Tibial nerve (tissue), 4 donors: ENCODE results near the gene COA4.

Source experiments
- CTCF ChIP-seq, 5 experiments: fragments of 200-600 bp in 3 of 5; fragments of 450-650 bp in 2 of 5; sonication (generic) in 3 of 5; IDR thresholded peaks; one replicate each; pipeline ENCODE4 v1.5.1; 2016 to 2019; ENCODE audit warnings: antibody characterized with exemption in 5 of 5, mild to moderate bottlenecking in 3 of 5, moderate library complexity in 2 of 5
- EP300 ChIP-seq, 2 donors: sonication (generic); formaldehyde crosslinking; IDR thresholded peaks; one replicate each; pipeline ENCODE4 v1.6.1; 2017; ENCODE audit warnings: antibody characterized with exemption in 2 of 2, mild to moderate bottlenecking in 1 of 2
- POLR2A ChIP-seq, 2 donors: fragments of 450-650 bp; IDR thresholded peaks; one replicate each; pipeline ENCODE4 v1.6.1; 2017; ENCODE audit warnings: antibody characterized with exemption in 2 of 2, mild to moderate bottlenecking in 2 of 2, moderate library complexity in 2 of 2

- TF ChIP-seq POLR2A (IDR thresholded peaks at IDR 0.05) (no peak), CTCF (IDR thresholded peaks at IDR 0.05) (no peak), EP300 (IDR thresholded peaks at IDR 0.05) (no peak)
Measured at GRCh38 chr11:73860202-73860601, 16.4 kb downstream of the COA4 start.
